Spleen (tissue), 11 donors: Measurements from ENCODE around the gene PPP1R16B. TPM values are rescaled to one million over a fixed set of nuclear protein-coding genes. Genes with fewer than 3 reads are reported as not detected.
A peak's percentile ranks its signal among the peaks of the same experiment; 100 is the strongest.

Source experiments
- DNase-seq: peaks from one replicate; pipeline ENCODE4 v3.0.0-alpha.2; 2020
- H3K27ac ChIP-seq, 8 donors: fragments of 200-600 bp; sonication (generic) in 7 of 8; 1 replicate in 4 of 8; 2 replicates in 4 of 8; pipeline versions ENCODE4 v1.5.0 to v1.8.0; 2016 to 2021; ENCODE audit warnings: inconsistent platforms in 4 of 8, mild to moderate bottlenecking in 4 of 8, moderate library complexity in 1 of 8
- H3K27me3 ChIP-seq, 7 donors: fragments of 200-600 bp; sonication (generic) in 6 of 7; replicated peaks in 1 of 7; 1 replicate in 4 of 7; 2 replicates in 3 of 7; pipeline versions ENCODE4 v1.5.0 to v1.8.0; 2016 to 2021; ENCODE audit warnings: inconsistent platforms in 3 of 7, mild to moderate bottlenecking in 1 of 7
- H3K36me3 ChIP-seq, 6 donors: fragments of 200-600 bp; sonication (generic) in 5 of 6; 1 replicate in 4 of 6; 2 replicates in 2 of 6; pipeline versions ENCODE4 v1.5.0 to v1.8.0; 2016 to 2021; ENCODE audit warnings: inconsistent platforms in 2 of 6
- H3K4me1 ChIP-seq, 6 donors: fragments of 200-600 bp; sonication (generic) in 5 of 6; 1 replicate in 3 of 6; 2 replicates in 3 of 6; pipeline versions ENCODE4 v1.5.0 to v1.8.0; 2016 to 2021; ENCODE audit warnings: inconsistent platforms in 3 of 6
- H3K4me3 ChIP-seq, 8 donors: fragments of 200-600 bp; sonication (generic) in 7 of 8; 1 replicate in 4 of 8; 2 replicates in 4 of 8; pipeline versions ENCODE4 v1.5.0 to v1.8.0; 2016 to 2021; ENCODE audit warnings: inconsistent platforms in 4 of 8, mild to moderate bottlenecking in 4 of 8, moderate library complexity in 2 of 8
- H3K9me3 ChIP-seq, 8 donors: fragments of 200-600 bp; sonication (generic) in 7 of 8; 1 replicate in 4 of 8; 2 replicates in 4 of 8; pipeline versions ENCODE4 v1.5.0 to v1.8.0; 2016 to 2021; ENCODE audit warnings: inconsistent platforms in 4 of 8
- POLR2A ChIP-seq, 3 donors: fragments of 450-650 bp; IDR thresholded peaks; one replicate each; pipeline ENCODE4 v1.5.1; 2017; ENCODE audit warnings: antibody characterized with exemption in 3 of 3, mild to moderate bottlenecking in 1 of 3
- POLR2AphosphoS5 ChIP-seq, 3 donors: sonication (generic); formaldehyde crosslinking; IDR thresholded peaks; one replicate each; pipeline ENCODE4 v1.5.1; 2017; ENCODE audit warnings: antibody characterized with exemption in 3 of 3
- WGBS, 5 donors: extraction: QIAGEN DNeasy Blood & Tissue Kit in 3 of 5; methylation state at CpG; one replicate each; pipeline versions ENCODE4 v1.1.5 to v1.1.7; 2013 to 2018; 5-methylcytosine and 5-hydroxymethylcytosine counted together
- intact Hi-C: fragments of 100-400 bp; cut with DNase I; formaldehyde crosslinking; loops from one replicate; pipeline ENCODE4 v1.15.0; 2023; ENCODE audit warnings: low total_unique reads
- polyA plus RNA-seq, 3 donors: library from polyadenylated mRNA; stranded (reverse); fragments of 200-250 nt; gene quantifications; one replicate each; pipeline ENCODE4 v1.2.1, GENCODE V29; 2013
- total RNA-seq, 7 donors: library from RNA; depleted of rRNA in 3 of 7; stranded (reverse); fragments of >200 nt in 3 of 7; fragmentation: NEBNext Ultra II Directional in 4 of 7; extraction: Animal tissue kit (Norgen Biotek cat#: 25700) in 4 of 7; gene quantifications; one replicate each; pipeline versions ENCODE4 v1.1.0 to v1.2.1, GENCODE V29; 2016 to 2021
- TF ChIP-seq, protein P1 (sequence below), 11 experiments: fragments of 200-600 bp in 7 of 11; fragments of 450-650 bp in 4 of 11; sonication (generic) in 4 of 11; IDR thresholded peaks in 8 of 11; conservative IDR thresholded peaks in 3 of 11; 1 replicate in 7 of 11; 2 replicates in 4 of 11; pipeline versions ENCODE4 v1.4.0 to v1.8.0; 2016 to 2021; ENCODE audit warnings: antibody characterized with exemption in 11 of 11, inconsistent platforms in 4 of 11, mild to moderate bottlenecking in 1 of 11
- donor health status: healthy with polysubstance abuse.
- donor health status: DM: no; HTN: no; CAD: no; lungs with moderate emphysema.
- donor health status: DM: no; HTN: no; CAD: no.
- donor health status: Bipolar disorder and iron deficiency.
- donor health status: healthy.
- donor health status: DM: no; HTN: no; CAD: no.
- donor health status: DM: yes; HTN: yes; CAD: no.

The PPP1R16B gene
- total and polyA plus RNA-seq, 10 donors = 16.0 to 66.0 (median 43.1) TPM

DNA sequence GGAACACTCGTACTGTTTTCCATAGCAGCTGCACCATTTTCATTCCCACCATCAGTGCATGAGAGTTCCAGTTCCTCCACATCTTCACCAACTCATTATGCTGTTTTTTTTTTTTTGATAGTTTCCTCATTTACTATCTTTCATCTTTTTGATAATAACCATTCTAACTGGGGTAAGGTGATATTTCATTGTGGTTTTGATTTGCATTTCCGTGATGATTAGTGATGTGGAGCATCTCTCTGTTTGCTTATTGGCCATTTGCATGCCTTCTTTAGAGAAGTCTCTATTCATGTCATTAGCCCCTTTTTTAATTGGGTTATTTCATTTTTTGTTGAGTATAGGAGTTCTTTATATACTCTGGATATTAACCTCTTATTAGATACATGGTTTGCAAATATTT is 31.3 kb upstream of the PPP1R16B start:
- 63 to 99% (median 95%) methylated on average over 2 of the region's 2 CpGs for WGBS, 5 donors
- TF ChIP-seq, protein P1, sequence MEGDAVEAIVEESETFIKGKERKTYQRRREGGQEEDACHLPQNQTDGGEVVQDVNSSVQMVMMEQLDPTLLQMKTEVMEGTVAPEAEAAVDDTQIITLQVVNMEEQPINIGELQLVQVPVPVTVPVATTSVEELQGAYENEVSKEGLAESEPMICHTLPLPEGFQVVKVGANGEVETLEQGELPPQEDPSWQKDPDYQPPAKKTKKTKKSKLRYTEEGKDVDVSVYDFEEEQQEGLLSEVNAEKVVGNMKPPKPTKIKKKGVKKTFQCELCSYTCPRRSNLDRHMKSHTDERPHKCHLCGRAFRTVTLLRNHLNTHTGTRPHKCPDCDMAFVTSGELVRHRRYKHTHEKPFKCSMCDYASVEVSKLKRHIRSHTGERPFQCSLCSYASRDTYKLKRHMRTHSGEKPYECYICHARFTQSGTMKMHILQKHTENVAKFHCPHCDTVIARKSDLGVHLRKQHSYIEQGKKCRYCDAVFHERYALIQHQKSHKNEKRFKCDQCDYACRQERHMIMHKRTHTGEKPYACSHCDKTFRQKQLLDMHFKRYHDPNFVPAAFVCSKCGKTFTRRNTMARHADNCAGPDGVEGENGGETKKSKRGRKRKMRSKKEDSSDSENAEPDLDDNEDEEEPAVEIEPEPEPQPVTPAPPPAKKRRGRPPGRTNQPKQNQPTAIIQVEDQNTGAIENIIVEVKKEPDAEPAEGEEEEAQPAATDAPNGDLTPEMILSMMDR (IDR thresholded peaks at IDR 0.05 in 8 of 11, conservative IDR thresholded peaks at IDR 0.05 in 3 of 11) = no peak
- TF ChIP-seq POLR2A (IDR thresholded peaks at IDR 0.05) (no peak), POLR2AphosphoS5 (IDR thresholded peaks at IDR 0.05) (no peak)
- Histone ChIP-seq H3K4me3 (no peak overlapping the region), H3K9me3 (peaks cover 0 to 14% (median 12%) of the 10 kb centered on the region in 8 donors), H3K4me1 (no peaks in the 10 kb centered on the region), H3K27me3 (no peaks in the 10 kb centered on the region), H3K36me3 (peaks cover 0 to 74% (median 54%) of the 10 kb centered on the region in 6 donors), H3K27ac (no peak overlapping the region)
- DNase-seq = no peak
- intact Hi-C loops = no loop called here

DNA sequence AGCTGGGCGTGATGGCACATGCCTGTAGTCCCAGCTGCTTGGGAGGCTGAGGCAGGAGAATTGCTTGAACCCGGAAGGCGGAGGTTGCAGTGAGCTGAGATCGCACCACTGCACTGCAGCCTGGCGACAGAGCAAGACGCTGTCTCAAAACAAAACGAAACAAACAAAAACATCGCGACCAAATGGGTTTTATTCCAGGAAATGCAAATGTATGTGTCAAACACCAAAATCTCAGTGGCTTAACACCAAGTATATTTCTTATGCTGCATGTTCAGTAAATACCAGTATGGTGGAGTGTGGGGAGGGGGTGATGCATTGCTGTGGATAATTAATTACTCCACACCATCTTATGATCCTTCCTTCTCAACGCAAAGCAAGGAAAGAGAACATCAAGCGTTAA is 29.1 kb upstream of the PPP1R16B start:
- peak overlapping the region in 1 of 8 donors; percentile 31 for H3K4me3 ChIP-seq
- intact Hi-C loops = no loop called here
- peak overlapping the region in 1 of 8 donors; percentile 33 for H3K27ac ChIP-seq
- peaks cover 0 to 14% (median 12%) of the 10 kb centered on the region in 8 donors for H3K9me3 ChIP-seq
- TF ChIP-seq, protein P1 (IDR thresholded peaks at IDR 0.05 in 8 of 11, conservative IDR thresholded peaks at IDR 0.05 in 3 of 11) = no peak
- TF ChIP-seq POLR2A (IDR thresholded peaks at IDR 0.05) (no peak), POLR2AphosphoS5 (IDR thresholded peaks at IDR 0.05) (no peak)
- no peak for DNase-seq
- H3K27me3 ChIP-seq = no peaks in the 10 kb centered on the region
- H3K4me1 ChIP-seq = no peaks in the 10 kb centered on the region
- peaks cover 0 to 52% (median 34%) of the 10 kb centered on the region in 6 donors for H3K36me3 ChIP-seq
- WGBS, 5 donors = 86 to 91% (median 90%) methylated on average over 11 of the region's 11 CpGs

DNA sequence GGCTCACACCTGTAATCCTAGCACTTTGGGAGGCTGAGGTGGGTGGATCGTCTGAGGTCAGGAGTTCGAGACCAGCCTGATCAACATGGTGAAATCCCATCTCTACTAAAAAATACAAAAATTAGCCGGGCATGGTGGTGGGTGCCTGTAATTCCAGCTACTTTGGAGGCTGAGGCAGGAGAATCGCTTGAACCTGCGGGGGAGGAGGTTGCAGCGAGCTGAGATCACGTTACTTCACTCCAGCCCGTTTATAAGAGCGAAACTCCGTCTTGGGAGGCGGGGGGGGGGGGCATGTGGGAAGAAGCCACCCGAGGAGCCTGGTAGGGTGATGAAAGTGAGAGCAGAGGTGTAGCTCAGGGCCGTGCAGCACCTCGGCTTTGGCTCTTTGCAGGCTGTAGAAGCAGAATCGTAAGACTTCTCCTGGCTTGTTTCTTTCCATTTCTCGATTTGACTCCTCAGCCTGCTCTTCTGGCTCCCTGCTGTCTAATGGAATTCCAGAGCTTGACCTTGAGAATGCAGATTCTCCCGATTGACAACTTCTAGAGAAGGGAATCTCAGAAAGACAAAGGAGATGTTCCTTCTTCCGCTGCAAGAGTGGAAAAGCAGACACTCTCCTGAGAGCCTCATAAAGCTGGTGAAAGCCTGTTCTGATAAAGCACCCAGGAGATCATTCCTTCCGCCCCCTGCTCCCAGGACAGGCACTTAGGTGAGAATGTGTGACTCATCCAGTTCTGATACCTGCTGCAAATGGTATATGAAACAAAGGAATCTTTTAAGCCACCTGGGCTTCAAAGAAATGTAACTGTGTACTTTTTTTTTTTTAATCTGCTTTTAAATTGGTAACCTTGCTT is 26.0 kb upstream of the PPP1R16B start:
- Histone ChIP-seq H3K4me3 (no peak overlapping the region), H3K9me3 (peaks cover 0 to 3% (median 0%) of the 10 kb centered on the region in 8 donors), H3K36me3 (peaks cover 0 to 21% (median 4%) of the 10 kb centered on the region in 6 donors), H3K27ac (no peak overlapping the region), H3K4me1 (no peaks in the 10 kb centered on the region), H3K27me3 (no peaks in the 10 kb centered on the region)
- 77 to 87% (median 82%) methylated on average over 15 to 19 of the region's 19 CpGs for WGBS, 5 donors
- TF ChIP-seq, protein P1 (IDR thresholded peaks at IDR 0.05 in 8 of 11, conservative IDR thresholded peaks at IDR 0.05 in 3 of 11) = no peak
- TF ChIP-seq POLR2AphosphoS5 (IDR thresholded peaks at IDR 0.05) (no peak), POLR2A (IDR thresholded peaks at IDR 0.05) (no peak)
- intact Hi-C loops = no loop called here
- DNase-seq = no peak

DNA sequence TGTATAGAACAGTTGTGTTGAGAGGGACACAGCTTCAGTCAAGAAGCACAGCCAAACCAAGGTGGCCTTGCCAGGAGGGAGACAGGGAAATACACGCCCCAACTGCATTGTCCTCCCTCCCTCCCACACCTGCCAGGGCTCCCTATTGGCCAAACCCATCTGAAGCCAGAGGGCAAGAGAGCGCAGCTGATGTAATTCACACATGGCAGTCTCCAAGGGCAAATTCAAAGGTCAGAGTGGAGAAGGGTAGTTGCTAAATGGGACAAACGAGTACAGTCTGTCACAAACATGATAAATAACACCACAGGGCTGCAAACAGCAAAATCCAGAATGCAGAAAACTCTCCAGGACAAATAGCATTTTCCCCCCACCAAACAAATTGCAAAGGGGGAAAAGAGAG is 23.2 kb upstream of the PPP1R16B start:
- Histone ChIP-seq H3K9me3 (no peaks in the 10 kb centered on the region), H3K4me1 (no peaks in the 10 kb centered on the region), H3K27me3 (no peaks in the 10 kb centered on the region), H3K27ac (no peak overlapping the region), H3K4me3 (no peak overlapping the region), H3K36me3 (no peaks in the 10 kb centered on the region)
- WGBS, 5 donors = 76 to 86% (median 79%) methylated on average over 3 of the region's 3 CpGs
- intact Hi-C loops = no loop called here
- DNase-seq = no peak
- TF ChIP-seq POLR2AphosphoS5 (IDR thresholded peaks at IDR 0.05) = no peak
- TF ChIP-seq, protein P1 (IDR thresholded peaks at IDR 0.05 in 8 of 11, conservative IDR thresholded peaks at IDR 0.05 in 3 of 11) = no peak
- TF ChIP-seq POLR2A (IDR thresholded peaks at IDR 0.05) = no peak
